Measurements from ENCODE around the gene RNFT2. TPM values are rescaled to one million over a fixed set of nuclear protein-coding genes. Genes with fewer than 3 reads are reported as not detected.
A peak's percentile ranks its signal among the peaks of the same experiment; 100 is the strongest.

RNFT2 gene
- total and polyA plus RNA-seq, 12 donors = 0.46 to 2.2 (median 1.6) TPM

GRCh38 chr12:116876151-116876869, 138.2 kb downstream of the RNFT2 start:
- ATAC-seq = no peak

DNA sequence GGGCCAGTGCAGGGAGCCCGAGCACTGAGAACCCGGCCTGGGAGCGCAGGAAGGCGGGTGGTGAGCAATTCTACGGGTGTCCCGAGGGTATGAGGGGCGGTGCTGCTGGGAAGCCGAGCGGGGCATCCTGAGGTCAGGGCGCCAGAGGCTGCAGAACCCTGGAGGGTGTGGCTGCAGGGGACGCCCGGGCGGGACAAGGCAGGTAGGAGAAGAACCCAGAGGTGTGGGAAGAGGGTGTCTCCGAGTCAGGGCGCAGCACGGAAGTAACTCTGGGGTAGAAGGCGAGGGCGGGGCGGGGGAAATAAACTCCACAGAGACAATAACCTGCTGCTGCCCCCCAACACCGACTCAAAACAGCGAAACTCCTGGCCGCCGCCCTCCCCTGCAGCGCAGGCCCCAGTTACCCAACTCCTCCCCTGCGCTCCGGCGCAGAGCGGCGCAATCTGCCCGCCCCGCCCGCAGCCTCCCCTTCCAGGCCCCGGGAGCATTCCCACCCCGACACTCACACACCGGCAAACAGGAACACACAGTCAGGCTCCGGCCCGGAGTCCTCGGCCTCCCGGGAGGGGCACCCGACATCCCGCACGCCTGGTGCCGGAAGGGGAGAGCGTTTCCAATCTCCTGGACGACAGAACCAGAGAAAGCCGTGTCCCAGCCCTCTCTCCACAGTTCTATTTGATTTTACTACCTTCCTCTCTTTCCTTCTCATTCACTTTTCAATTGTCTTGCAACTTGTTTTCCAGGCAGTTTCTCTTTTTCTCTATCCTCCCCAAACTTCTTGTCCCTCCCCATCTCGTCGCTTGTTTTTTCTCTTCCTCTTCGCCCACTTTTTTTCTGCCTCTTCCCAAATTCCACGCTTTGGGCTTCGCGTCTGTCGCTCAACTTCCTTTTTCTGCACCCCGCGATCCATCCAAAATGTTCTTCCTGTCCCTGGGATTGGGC, 140.7 kb downstream of the RNFT2 start:
- H3K4me3 ChIP-seq = peak overlapping the region in 9 of 10 donors; percentile 27 to 54 (median 44)
- DNase-seq (no peak), ATAC-seq (peak in 6 of 8 donors; percentile 19 to 55 (median 35))
- TF ChIP-seq, protein P1, sequence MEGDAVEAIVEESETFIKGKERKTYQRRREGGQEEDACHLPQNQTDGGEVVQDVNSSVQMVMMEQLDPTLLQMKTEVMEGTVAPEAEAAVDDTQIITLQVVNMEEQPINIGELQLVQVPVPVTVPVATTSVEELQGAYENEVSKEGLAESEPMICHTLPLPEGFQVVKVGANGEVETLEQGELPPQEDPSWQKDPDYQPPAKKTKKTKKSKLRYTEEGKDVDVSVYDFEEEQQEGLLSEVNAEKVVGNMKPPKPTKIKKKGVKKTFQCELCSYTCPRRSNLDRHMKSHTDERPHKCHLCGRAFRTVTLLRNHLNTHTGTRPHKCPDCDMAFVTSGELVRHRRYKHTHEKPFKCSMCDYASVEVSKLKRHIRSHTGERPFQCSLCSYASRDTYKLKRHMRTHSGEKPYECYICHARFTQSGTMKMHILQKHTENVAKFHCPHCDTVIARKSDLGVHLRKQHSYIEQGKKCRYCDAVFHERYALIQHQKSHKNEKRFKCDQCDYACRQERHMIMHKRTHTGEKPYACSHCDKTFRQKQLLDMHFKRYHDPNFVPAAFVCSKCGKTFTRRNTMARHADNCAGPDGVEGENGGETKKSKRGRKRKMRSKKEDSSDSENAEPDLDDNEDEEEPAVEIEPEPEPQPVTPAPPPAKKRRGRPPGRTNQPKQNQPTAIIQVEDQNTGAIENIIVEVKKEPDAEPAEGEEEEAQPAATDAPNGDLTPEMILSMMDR (IDR thresholded peaks at IDR 0.05) = no peak
- intact Hi-C loops (cut with DNase I) = no loop called here
- peaks cover 8 to 43% (median 32%) of the 10 kb centered on the region in 9 donors for H3K4me1 ChIP-seq
- H3K27me3 ChIP-seq = peaks cover 7 to 97% (median 89%) of the 10 kb centered on the region in 7 donors
- H3K36me3 ChIP-seq = no peaks in the 10 kb centered on the region
- no peak overlapping the region for H3K27ac ChIP-seq
- H3K9me3 ChIP-seq = peaks cover 0 to 12% (median 0%) of the 10 kb centered on the region in 11 donors
- WGBS, 2 donors = 2% methylated on average over 51 to 55 of the region's 55 CpGs

More at GRCh38 chr12:116876151-116876869, 138.2 kb downstream of the RNFT2 start:
- Histone ChIP-seq H3K36me3 (no peaks in the 10 kb centered on the region), H3K4me1 (peaks cover 4 to 29% (median 24%) of the 10 kb centered on the region in 9 donors), H3K27ac (no peak overlapping the region), H3K4me3 (no peak overlapping the region), H3K9me3 (peaks cover 0 to 12% (median 0%) of the 10 kb centered on the region in 11 donors), H3K27me3 (peaks cover 7 to 83% (median 65%) of the 10 kb centered on the region in 7 donors)
- TF ChIP-seq, protein P1 (IDR thresholded peaks at IDR 0.05) = no peak
- intact Hi-C loops (cut with DNase I) = no loop called here
- WGBS, 2 donors = 32 to 41% methylated on average over 19 of the region's 19 CpGs
- DNase-seq = no peak

GRCh38 chr12:116879509-116880212, 141.5 kb downstream of the RNFT2 start:
- intact Hi-C loops (cut with DNase I) = loop anchor here in 5 of 10 donors (5.0 to 10.0 kb wide), 3 partner anchors 172 to 177 kb away; no protein-coding TSS in a partner anchor
- H3K27me3 ChIP-seq = peaks cover 7 to 99% (median 85%) of the 10 kb centered on the region in 7 donors
- 2% methylated on average over 52 of the region's 52 CpGs for WGBS, 2 donors

More at GRCh38 chr12:116879509-116880212, 141.5 kb downstream of the RNFT2 start:
- H3K4me3 ChIP-seq = peak overlapping the region in 9 of 10 donors; percentile 27 to 54 (median 44)
- no peak for DNase-seq
- ATAC-seq = peak in 1 of 8 donors; percentile 28
- TF ChIP-seq, protein P1 (IDR thresholded peaks at IDR 0.05) = no peak
- H3K36me3 ChIP-seq = no peaks in the 10 kb centered on the region
- no peak overlapping the region for H3K27ac ChIP-seq
- H3K4me1 ChIP-seq = peaks cover 8 to 43% (median 32%) of the 10 kb centered on the region in 9 donors
- H3K9me3 ChIP-seq = peaks cover 0 to 5% (median 0%) of the 10 kb centered on the region in 11 donors

Measured in heart right ventricle (tissue), 16 donors.